ENCODE measurements around the gene CENPT. TPM values are rescaled to one million over a fixed set of nuclear protein-coding genes. Genes with fewer than 3 reads are reported as not detected.
A peak's percentile ranks its signal among the peaks of the same experiment; 100 is the strongest.

The CENPT gene
- total RNA-seq, 1 donor from 2014 or later = 36.2 TPM

DNA sequence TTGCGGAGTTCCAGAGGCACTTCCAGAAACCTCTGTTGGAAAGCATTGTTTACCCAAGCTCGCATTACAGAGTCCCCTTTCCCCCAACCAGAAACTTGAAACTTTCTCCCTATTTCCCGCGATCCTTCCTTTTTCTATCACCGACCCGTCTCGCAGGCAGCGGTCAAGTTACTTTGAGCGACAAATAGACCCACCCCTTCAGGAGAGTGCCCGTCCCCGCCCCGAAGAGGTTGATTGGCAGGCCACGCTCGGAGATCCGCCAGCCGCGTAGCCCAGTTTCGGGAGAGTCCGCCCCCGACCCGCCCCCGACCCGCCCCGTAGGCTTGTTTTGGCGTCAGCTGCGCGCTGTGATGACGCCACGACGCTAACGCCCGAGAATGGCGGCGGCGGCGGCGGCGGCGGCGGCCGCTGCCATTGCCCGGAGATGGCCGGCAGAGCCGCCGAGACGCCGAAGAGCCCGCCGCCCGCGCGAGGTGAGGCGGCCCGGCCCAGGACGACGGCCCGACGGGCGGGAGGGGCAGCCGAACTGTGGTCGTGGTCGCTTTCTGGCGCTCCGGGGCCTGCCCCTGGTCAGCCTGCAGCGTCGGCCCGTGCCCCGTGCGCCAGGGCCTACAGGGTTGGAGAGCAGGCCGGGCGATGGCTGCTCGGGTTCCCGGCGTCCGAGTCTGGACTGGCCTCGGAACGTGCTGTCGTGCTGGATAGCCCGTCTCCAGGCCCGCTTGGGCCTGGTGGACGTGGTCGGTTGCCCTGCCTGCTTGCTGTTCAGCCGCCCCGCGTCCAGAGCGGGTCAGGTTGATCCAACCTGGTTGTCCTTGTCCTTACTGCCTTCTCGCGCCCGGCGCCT, 45.6 kb upstream of the CENPT start, which contains the start of gene PSKH1:
Gene PSKH1, plus strand, starts transcription at position 356 of the 844 bp plus-strand sequence. CDS start 15,496 bp downstream, outside the sequence.
- Histone ChIP-seq H3K79me2 (ENCODE audit: low read depth) (peaks cover 50% of the 10 kb centered on the region), H3K4me3 (peak within 1 kb of the TSS; percentile 99), H3F3A (ENCODE audit: low read depth) (peaks cover 15% of the 10 kb centered on the region), H4K20me1 (ENCODE audit: low read depth) (peaks cover 23% of the 10 kb centered on the region), H3K4me2 (peak within 1 kb of the TSS; percentile 99), H3K4me1 (peaks cover 14% of the 10 kb centered on the region), H3K9me3 (ENCODE audit: low read depth) (no peaks in the 10 kb centered on the region), H3K36me3 (no peaks in the 10 kb centered on the region), H3K27ac (peak within 1 kb of the TSS; percentile 87), H2AFZ (replicated peaks) (peak within 1 kb of the TSS; percentile 65), H3K9ac (peak within 1 kb of the TSS; percentile 97), H3K27me3 (no peaks in the 10 kb centered on the region)
- no peak for TF ChIP-seq EZH2phosphoT487 (IDR thresholded peaks at IDR 0.05)
- TF ChIP-seq, protein P1, sequence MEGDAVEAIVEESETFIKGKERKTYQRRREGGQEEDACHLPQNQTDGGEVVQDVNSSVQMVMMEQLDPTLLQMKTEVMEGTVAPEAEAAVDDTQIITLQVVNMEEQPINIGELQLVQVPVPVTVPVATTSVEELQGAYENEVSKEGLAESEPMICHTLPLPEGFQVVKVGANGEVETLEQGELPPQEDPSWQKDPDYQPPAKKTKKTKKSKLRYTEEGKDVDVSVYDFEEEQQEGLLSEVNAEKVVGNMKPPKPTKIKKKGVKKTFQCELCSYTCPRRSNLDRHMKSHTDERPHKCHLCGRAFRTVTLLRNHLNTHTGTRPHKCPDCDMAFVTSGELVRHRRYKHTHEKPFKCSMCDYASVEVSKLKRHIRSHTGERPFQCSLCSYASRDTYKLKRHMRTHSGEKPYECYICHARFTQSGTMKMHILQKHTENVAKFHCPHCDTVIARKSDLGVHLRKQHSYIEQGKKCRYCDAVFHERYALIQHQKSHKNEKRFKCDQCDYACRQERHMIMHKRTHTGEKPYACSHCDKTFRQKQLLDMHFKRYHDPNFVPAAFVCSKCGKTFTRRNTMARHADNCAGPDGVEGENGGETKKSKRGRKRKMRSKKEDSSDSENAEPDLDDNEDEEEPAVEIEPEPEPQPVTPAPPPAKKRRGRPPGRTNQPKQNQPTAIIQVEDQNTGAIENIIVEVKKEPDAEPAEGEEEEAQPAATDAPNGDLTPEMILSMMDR (IDR thresholded peaks at IDR 0.05) = no peak
- TF ChIP-seq EZH2 (IDR thresholded peaks at IDR 0.05) = no peak
- no peaks in the 10 kb centered on the region for H3K27me3 Mint-ChIP-seq (ENCODE audit: insufficient read depth, low read depth)
- H3K9me3 Mint-ChIP-seq = no peaks in the 10 kb centered on the region
- peaks cover 19% of the 10 kb centered on the region for H3K4me1 Mint-ChIP-seq
- H3K36me3 Mint-ChIP-seq = peaks cover 3% of the 10 kb centered on the region
- peak within 1 kb of the TSS; percentile 98 for H3K4me3 Mint-ChIP-seq
- H3K27ac Mint-ChIP-seq = peak within 1 kb of the TSS; percentile 96
- peak; percentile 98 for DNase-seq (ENCODE audit: low spot score)

DNA sequence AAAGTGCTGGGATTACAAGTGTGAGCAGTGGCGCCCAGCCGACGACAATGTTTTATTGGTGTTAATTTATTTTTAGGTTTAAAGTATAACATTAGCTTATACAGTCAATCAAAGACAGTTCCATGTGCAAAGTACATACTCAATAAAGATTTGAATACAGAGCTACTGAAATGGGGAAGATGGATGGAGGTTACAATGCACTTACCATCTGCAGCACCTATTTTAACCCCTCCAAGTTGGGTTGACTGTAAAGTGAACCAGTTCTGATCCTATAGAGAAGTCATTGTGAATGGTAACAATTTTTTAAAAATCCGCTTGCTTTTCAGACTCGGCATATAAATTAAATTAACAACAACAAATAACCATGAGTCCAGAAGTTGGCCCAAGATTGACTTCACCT, 44.9 kb upstream of the CENPT start:
- TF ChIP-seq, protein P1 (IDR thresholded peaks at IDR 0.05) = no peak
- no peak for TF ChIP-seq EZH2 (IDR thresholded peaks at IDR 0.05)
- TF ChIP-seq EZH2phosphoT487 (IDR thresholded peaks at IDR 0.05) = no peak
- H3K4me2 ChIP-seq = peak overlapping the region; percentile 75
- peaks cover 20% of the 10 kb centered on the region for H3F3A ChIP-seq (ENCODE audit: low read depth)
- no peaks in the 10 kb centered on the region for H3K36me3 ChIP-seq
- no peak overlapping the region for H3K27ac ChIP-seq
- H3K79me2 ChIP-seq (ENCODE audit: low read depth) = peaks cover 42% of the 10 kb centered on the region
- H3K4me1 ChIP-seq = peaks cover 21% of the 10 kb centered on the region
- Mint-ChIP-seq H3K9me3 (no peaks in the 10 kb centered on the region), H3K27me3 (ENCODE audit: insufficient read depth, low read depth) (no peaks in the 10 kb centered on the region), H3K4me1 (peaks cover 19% of the 10 kb centered on the region), H3K27ac (peak overlapping the region; percentile 58), H3K4me3 (peak overlapping the region; percentile 87), H3K36me3 (peaks cover 3% of the 10 kb centered on the region)
- DNase-seq (ENCODE audit: low spot score) = no peak
- no peak overlapping the region for H3K9ac ChIP-seq
- peaks cover 20% of the 10 kb centered on the region for H4K20me1 ChIP-seq (ENCODE audit: low read depth)
- no peak overlapping the region for H2AFZ ChIP-seq (replicated peaks)
- H3K9me3 ChIP-seq (ENCODE audit: low read depth) = no peaks in the 10 kb centered on the region
- peak overlapping the region; percentile 99 for H3K4me3 ChIP-seq
- H3K27me3 ChIP-seq = no peaks in the 10 kb centered on the region

DNA sequence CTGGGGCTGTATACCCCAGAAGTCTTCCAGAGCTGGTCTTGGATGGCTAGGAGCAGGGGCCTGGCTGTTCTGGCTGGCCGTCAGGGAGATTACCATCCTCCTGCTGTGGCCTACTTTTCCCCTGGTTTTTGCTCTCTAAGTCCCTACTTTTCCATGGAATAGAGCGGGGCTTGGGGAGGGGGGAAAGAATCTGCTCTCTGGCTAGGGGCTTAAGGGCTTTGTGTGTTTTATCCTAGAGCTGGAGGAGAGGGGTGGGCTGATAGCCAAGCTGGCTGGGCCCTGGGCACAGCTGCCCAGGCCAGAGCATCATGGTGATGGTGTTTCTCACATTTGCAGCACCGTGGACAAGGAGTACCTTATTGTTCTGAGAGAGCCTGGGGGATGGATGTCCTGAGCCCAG, 40.8 kb upstream of the CENPT start:
- no peaks in the 10 kb centered on the region for H3K27me3 Mint-ChIP-seq (ENCODE audit: insufficient read depth, low read depth)
- no peaks in the 10 kb centered on the region for H3K9me3 Mint-ChIP-seq
- Histone ChIP-seq H4K20me1 (ENCODE audit: low read depth) (peaks cover 21% of the 10 kb centered on the region), H3K79me2 (ENCODE audit: low read depth) (peaks cover 2% of the 10 kb centered on the region), H3K4me1 (peaks cover 24% of the 10 kb centered on the region), H3K27ac (peak overlapping the region; percentile 30), H3K36me3 (no peaks in the 10 kb centered on the region), H3K9me3 (ENCODE audit: low read depth) (no peaks in the 10 kb centered on the region), H3F3A (ENCODE audit: low read depth) (peaks cover 34% of the 10 kb centered on the region), H3K9ac (no peak overlapping the region), H3K4me2 (peak overlapping the region; percentile 28), H3K4me3 (no peak overlapping the region), H3K27me3 (no peaks in the 10 kb centered on the region), H2AFZ (replicated peaks) (no peak overlapping the region)
- no peak overlapping the region for H3K27ac Mint-ChIP-seq
- peaks cover 3% of the 10 kb centered on the region for H3K36me3 Mint-ChIP-seq
- TF ChIP-seq EZH2 (IDR thresholded peaks at IDR 0.05) (no peak), EZH2phosphoT487 (IDR thresholded peaks at IDR 0.05) (no peak)
- TF ChIP-seq, protein P1 (IDR thresholded peaks at IDR 0.05) = no peak
- peak; percentile 76 for DNase-seq (ENCODE audit: low spot score)
- H3K4me1 Mint-ChIP-seq = peaks cover 10% of the 10 kb centered on the region
- no peak overlapping the region for H3K4me3 Mint-ChIP-seq

Data from neural progenitor cell (in vitro differentiated cells).